Colonic mucosa (tissue), 4 donors: ENCODE results near the gene ZNF865. TPM values are rescaled to one million over a fixed set of nuclear protein-coding genes. Genes with fewer than 3 reads are reported as not detected.

Experiments
- DNase-seq: peaks from one replicate; pipeline ENCODE4 v3.0.0-alpha.2; 2020
- H3K27ac ChIP-seq: fragments of 200-600 bp; one replicate; pipeline ENCODE4 v1.8.0; 2021
- H3K27me3 ChIP-seq: fragments of 200-600 bp; one replicate; pipeline ENCODE4 v1.8.0; 2021
- H3K36me3 ChIP-seq: fragments of 200-600 bp; one replicate; pipeline ENCODE4 v1.8.0; 2021
- H3K4me1 ChIP-seq: fragments of 200-600 bp; one replicate; pipeline ENCODE4 v1.8.0; 2021; ENCODE audit warnings: mild to moderate bottlenecking
- H3K4me3 ChIP-seq: fragments of 200-600 bp; one replicate; pipeline ENCODE4 v1.8.0; 2021
- H3K9ac ChIP-seq, 2 donors: one replicate each; pipeline ENCODE4 v1.7.0; 2013; ENCODE audit warnings: control low read depth in 2 of 2, low read depth in 2 of 2, low read length in 2 of 2
- H3K9me3 ChIP-seq: fragments of 200-600 bp; one replicate; pipeline ENCODE4 v1.8.0; 2021
- intact Hi-C: fragments of 100-400 bp; cut with DNase I; formaldehyde crosslinking; loops from one replicate; pipeline ENCODE4 v1.14.1; 2022
- total RNA-seq, 2 donors: library from RNA; stranded (reverse); fragmentation: NEBNext Ultra II Directional in 1 of 2; extraction: Animal tissue kit (Norgen Biotek cat#: 25700) in 1 of 2; gene quantifications; one replicate each; pipeline ENCODE4 v1.2.1, GENCODE V29; 2021
- TF ChIP-seq, protein P1 (sequence below): fragments of 200-600 bp; IDR thresholded peaks from one replicate; pipeline ENCODE4 v1.8.0; 2022; ENCODE audit warnings: antibody characterized with exemption, mild to moderate bottlenecking
- donor health status: healthy.
- donor health status: DM: no; HTN: no; CAD: no.
- donor health status: DM: no; HTN: no; CAD: no.

Gene ZNF865
- total RNA-seq, 2 donors from 2014 or later, result 12.9 to 13.1 TPM

DNA sequence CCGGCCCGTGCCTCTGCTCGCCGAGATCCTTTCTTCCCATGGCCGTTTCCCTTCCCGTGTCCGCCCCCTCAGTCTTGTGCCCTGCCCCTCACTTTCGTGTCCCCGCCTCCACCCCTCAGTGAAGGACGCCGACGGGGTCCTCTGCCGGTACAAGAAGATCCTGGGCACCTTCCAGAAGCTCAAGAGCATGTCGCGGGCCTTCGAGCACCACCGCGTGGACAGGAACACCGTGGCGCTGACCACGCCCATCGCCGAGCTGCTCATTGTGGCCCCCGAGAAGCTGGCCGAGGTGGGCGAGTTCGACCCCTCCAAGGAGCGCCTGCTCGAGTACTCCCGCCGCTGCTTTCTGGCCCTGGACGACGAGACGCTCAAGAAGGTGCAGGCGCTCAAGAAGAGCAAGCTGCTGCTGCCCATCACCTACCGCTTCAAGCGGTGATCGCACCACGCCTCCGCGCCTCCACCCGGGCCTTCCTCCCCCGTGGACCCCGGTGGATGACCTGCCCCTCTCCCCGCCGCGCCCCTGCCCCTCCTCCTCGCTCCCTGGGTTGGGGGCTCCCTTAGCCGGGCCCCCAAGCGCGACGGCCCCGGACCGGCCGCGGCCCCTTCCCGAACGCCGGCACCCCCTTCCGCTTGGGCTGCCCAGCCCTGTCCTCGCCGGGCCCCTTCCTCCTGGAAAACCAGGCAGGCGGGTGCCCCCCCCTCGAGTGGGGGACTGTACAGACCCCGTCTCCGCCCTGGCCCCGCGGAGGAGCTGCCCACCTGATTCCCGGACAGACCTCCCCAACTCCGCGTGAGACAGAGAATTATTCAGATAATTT lies 47.1 kb downstream of the ZNF865 start:
- Histone ChIP-seq H3K9ac (no peak overlapping the region), H3K27ac (no peak overlapping the region), H3K9me3 (no peaks in the 10 kb centered on the region), H3K4me3 (no peak overlapping the region), H3K4me1 (peaks cover 18% of the 10 kb centered on the region), H3K36me3 (no peaks in the 10 kb centered on the region), H3K27me3 (no peaks in the 10 kb centered on the region)
- no peak for DNase-seq
- intact Hi-C loops, result no loop called here
- TF ChIP-seq, protein P1, sequence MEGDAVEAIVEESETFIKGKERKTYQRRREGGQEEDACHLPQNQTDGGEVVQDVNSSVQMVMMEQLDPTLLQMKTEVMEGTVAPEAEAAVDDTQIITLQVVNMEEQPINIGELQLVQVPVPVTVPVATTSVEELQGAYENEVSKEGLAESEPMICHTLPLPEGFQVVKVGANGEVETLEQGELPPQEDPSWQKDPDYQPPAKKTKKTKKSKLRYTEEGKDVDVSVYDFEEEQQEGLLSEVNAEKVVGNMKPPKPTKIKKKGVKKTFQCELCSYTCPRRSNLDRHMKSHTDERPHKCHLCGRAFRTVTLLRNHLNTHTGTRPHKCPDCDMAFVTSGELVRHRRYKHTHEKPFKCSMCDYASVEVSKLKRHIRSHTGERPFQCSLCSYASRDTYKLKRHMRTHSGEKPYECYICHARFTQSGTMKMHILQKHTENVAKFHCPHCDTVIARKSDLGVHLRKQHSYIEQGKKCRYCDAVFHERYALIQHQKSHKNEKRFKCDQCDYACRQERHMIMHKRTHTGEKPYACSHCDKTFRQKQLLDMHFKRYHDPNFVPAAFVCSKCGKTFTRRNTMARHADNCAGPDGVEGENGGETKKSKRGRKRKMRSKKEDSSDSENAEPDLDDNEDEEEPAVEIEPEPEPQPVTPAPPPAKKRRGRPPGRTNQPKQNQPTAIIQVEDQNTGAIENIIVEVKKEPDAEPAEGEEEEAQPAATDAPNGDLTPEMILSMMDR, result no peak

- Histone ChIP-seq H3K9me3 (no peaks in the 10 kb centered on the region), H3K4me3 (peak overlapping the region; percentile 82), H3K4me1 (peaks cover 21% of the 10 kb centered on the region), H3K9ac (peak overlapping the region; percentile 62 to 82), H3K36me3 (no peaks in the 10 kb centered on the region), H3K27ac (peak overlapping the region; percentile 99), H3K27me3 (no peaks in the 10 kb centered on the region)
- intact Hi-C loops, result no loop called here
- peak; percentile 97 for DNase-seq
- TF ChIP-seq, protein P1, result peak; percentile 98
Measured at GRCh38 chr19:55653651-55654322, 48.3 kb downstream of the ZNF865 start.

GRCh38 chr19:55654323-55654867 lies 48.9 kb downstream of the ZNF865 start:
- no peaks in the 10 kb centered on the region for H3K36me3 ChIP-seq
- peak overlapping the region; percentile 76 to 82 for H3K9ac ChIP-seq
- peak overlapping the region; percentile 99 for H3K27ac ChIP-seq
- no peaks in the 10 kb centered on the region for H3K27me3 ChIP-seq
- peak; percentile 100 for DNase-seq
- H3K4me1 ChIP-seq, result peaks cover 21% of the 10 kb centered on the region
- TF ChIP-seq, protein P1, result no peak
- no peaks in the 10 kb centered on the region for H3K9me3 ChIP-seq
- intact Hi-C loops, result no loop called here
- peak overlapping the region; percentile 82 for H3K4me3 ChIP-seq

DNA sequence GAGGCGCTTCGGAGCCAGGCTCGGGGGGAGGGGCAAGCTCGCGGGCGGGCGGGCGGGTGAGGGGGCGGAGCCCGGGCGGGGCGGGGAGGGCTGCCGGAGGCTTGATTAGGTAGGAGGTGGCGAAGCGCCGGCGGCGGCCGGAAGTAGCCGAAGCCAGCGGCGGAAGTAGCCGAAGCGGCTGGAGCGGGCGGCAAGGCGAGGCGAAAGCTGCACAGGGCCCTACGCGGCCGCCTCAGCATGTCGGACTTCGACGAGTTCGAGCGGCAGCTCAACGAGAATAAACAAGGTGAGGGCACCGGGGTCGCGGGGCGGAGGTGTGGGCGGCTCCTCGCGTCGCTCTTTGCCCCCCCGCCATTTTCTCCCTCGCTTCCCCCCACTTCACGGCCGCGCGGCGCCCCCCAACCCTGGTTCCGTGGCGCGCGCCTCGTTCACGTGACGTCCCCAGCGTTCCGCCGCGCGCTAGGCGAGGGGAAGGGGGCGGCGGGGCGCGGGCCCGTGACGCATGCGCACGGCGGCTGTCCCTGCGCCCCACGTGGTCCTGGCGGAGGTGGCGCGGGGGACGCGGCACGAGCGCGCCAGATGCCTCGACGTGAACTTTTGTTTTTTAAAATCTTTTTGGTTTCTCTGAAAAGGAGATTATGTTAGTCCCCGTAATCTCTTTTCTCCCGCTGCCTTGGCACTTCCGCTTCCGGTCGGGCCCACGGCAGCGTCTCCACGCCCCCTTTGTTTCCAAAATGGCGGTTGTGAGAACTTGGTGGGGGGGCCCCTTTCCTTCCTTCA lies 49.6 kb downstream of the ZNF865 start, which contains the start of gene U2AF2:
TSS of gene U2AF2 (plus strand) at position 168 of the 780 bp plus-strand sequence. CDS start at position 238, 70 bp downstream.
- H3K9ac ChIP-seq, result peak within 1 kb of the TSS; percentile 82 to 93
- H3K27ac ChIP-seq, result peak within 1 kb of the TSS; percentile 99
- H3K4me1 ChIP-seq, result peaks cover 21% of the 10 kb centered on the region
- H3K27me3 ChIP-seq, result no peaks in the 10 kb centered on the region
- H3K4me3 ChIP-seq, result peak within 1 kb of the TSS; percentile 82
- H3K36me3 ChIP-seq, result no peaks in the 10 kb centered on the region
- TF ChIP-seq, protein P1, result no peak
- DNase-seq, result peak; percentile 97
- no peaks in the 10 kb centered on the region for H3K9me3 ChIP-seq
- intact Hi-C loops, result no loop called here

DNA sequence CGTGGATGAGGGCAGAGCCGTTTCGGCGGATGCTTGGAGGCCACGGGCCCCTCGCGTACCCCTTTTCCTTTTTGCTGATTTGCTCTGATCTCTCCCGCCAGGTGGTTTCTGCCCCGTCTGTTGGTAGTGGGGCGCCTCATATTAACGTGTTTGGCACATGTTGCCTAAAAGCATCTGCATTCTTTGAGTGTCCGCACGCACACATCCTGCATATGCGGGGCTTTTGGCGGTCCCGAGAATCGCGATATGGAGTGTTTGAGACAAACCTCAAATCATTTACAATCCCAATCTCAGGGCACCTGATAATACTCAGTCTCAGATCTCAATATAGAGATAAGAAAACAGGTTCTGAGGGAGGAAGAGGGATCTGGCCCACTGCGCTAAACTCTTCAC lies 50.2 kb downstream of the ZNF865 start:
- peak overlapping the region; percentile 82 for H3K4me3 ChIP-seq
- intact Hi-C loops, result no loop called here
- peaks cover 21% of the 10 kb centered on the region for H3K4me1 ChIP-seq
- TF ChIP-seq, protein P1, result no peak
- DNase-seq, result no peak
- H3K27ac ChIP-seq, result peak overlapping the region; percentile 99
- peaks cover 6% of the 10 kb centered on the region for H3K36me3 ChIP-seq
- no peaks in the 10 kb centered on the region for H3K27me3 ChIP-seq
- H3K9ac ChIP-seq, result peak overlapping the region; percentile 80 to 93
- no peaks in the 10 kb centered on the region for H3K9me3 ChIP-seq
